Adrenal gland (tissue), 5 donors: Measurements from ENCODE around the gene SERGEF.

ENCODE experiments used
- POLR2A ChIP-seq, 2 donors: fragments of 450-650 bp; IDR thresholded peaks; one replicate each; pipeline ENCODE4 v1.6.1; 2017; ENCODE audit warnings: antibody characterized with exemption in 2 of 2, mild to moderate bottlenecking in 2 of 2, moderate library complexity in 1 of 2
- TF ChIP-seq, protein P1 (sequence below), 6 experiments: fragments of 450-650 bp in 4 of 6; fragments of 200-600 bp in 2 of 6; sonication (generic) in 1 of 6; IDR thresholded peaks; 1 replicate in 5 of 6; 2 replicates in 1 of 6; pipeline versions ENCODE4 v1.5.1 to v1.8.0; 2016 to 2021; ENCODE audit warnings: antibody characterized with exemption in 6 of 6, mild to moderate bottlenecking in 2 of 6, moderate library complexity in 1 of 6
- donor health status: DM: no; HTN: no; CAD: no.

- TF ChIP-seq, protein P1, sequence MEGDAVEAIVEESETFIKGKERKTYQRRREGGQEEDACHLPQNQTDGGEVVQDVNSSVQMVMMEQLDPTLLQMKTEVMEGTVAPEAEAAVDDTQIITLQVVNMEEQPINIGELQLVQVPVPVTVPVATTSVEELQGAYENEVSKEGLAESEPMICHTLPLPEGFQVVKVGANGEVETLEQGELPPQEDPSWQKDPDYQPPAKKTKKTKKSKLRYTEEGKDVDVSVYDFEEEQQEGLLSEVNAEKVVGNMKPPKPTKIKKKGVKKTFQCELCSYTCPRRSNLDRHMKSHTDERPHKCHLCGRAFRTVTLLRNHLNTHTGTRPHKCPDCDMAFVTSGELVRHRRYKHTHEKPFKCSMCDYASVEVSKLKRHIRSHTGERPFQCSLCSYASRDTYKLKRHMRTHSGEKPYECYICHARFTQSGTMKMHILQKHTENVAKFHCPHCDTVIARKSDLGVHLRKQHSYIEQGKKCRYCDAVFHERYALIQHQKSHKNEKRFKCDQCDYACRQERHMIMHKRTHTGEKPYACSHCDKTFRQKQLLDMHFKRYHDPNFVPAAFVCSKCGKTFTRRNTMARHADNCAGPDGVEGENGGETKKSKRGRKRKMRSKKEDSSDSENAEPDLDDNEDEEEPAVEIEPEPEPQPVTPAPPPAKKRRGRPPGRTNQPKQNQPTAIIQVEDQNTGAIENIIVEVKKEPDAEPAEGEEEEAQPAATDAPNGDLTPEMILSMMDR (IDR thresholded peaks at IDR 0.05), result no peak
- no peak for TF ChIP-seq POLR2A (IDR thresholded peaks at IDR 0.05)
Observed at GRCh38 chr11:17771841-17772401, 240.9 kb downstream of the SERGEF start.
